Lung microvascular endothelial cell (primary cell): ENCODE data around the gene ZNF440. TPM values are rescaled to one million over a fixed set of nuclear protein-coding genes. Genes with fewer than 3 reads are reported as not detected.

ENCODE experiments used
- DNase-seq, 2 donors: peaks; one replicate each; pipeline versions ENCODE4 v3.0.0 to v3.0.0-alpha.2; 2010; ENCODE audit warnings: low read depth in 2 of 2
- total RNA-seq: library from RNA; depleted of rRNA; stranded (reverse); fragments of >200 nt; gene quantifications from 2 replicates; pipeline ENCODE4 v1.2.1, GENCODE V29; 2014

The ZNF440 gene
- total RNA-seq, 1 donor from 2014 or later = 9.5 TPM

DNA sequence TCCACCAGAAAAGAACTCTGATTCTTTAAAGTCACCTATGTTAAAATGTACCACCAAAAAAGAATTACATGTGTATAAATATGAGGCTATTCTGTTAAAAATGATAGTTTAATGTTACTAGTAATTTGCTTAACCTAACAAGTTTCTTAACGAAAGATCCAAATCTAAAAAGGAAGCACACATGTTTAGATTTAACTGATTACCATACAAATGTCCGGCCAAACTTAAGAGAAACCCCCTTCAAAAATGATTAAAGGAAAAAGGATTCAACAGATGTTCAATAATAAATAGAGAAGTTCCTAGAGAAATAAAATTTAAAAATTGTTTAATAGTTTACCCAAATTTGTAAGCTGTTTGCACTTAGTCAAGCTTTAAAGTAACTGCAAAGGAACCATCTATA lies 68.5 kb downstream of the ZNF440 start:
- DNase-seq = no peak

Other genes starting within 250 kb of the ZNF440 start
- under 0.01 and 0.60 TPM in 2 replicates for gene ACP5, start 236.6 kb upstream of the ZNF440 start, total RNA-seq
- gene ZNF627, start 216.8 kb upstream of the ZNF440 start, total RNA-seq = 16.8 and 24.0 TPM in 2 replicates
- 5.0 and 13.1 TPM in 2 replicates for gene ZNF823, start 75.3 kb upstream of the ZNF440 start, total RNA-seq
- 6.5 and 13.9 TPM in 2 replicates for gene ZNF441, start 47.3 kb upstream of the ZNF440 start, total RNA-seq
- gene ZNF491, start 15.8 kb upstream of the ZNF440 start, total RNA-seq = 0.65 and 1.4 TPM in 2 replicates
- gene ZNF439, start 34.5 kb downstream of the ZNF440 start, total RNA-seq = 0.22 and 2.8 TPM in 2 replicates
- gene ZNF69, start 73.5 kb downstream of the ZNF440 start, total RNA-seq = 3.5 and 8.7 TPM in 2 replicates
- gene ZNF700, start 110.8 kb downstream of the ZNF440 start, total RNA-seq = 3.3 and 5.2 TPM in 2 replicates
- 0.65 and 0.79 TPM in 2 replicates for gene ZNF763, start 150.8 kb downstream of the ZNF440 start, total RNA-seq
- gene ZNF433, start 221.4 kb downstream of the ZNF440 start, total RNA-seq = 2.0 TPM in 2 replicates
- 0.22 and 0.40 TPM in 2 replicates for gene ZNF878, start 238.7 kb downstream of the ZNF440 start, total RNA-seq